Activated naive CD4-positive, alpha-beta T cell treated with anti-CD3 and anti-CD28 coated beads, Interleukin-2, amount 10 ng/mL, durations not matched to agents 7 days and 5 days (primary cell): Measurements from ENCODE around the gene PARD3.
"Not testable (repeated sequence)": the region's sequence is repeated elsewhere in the genome, so short reads cannot be mapped to it uniquely, and the experiment has no call there.

Source experiments
- CTCF ChIA-PET: fragments of 350-600 bp; sonication (Branson Sonifier 250); formaldehyde crosslinking; loops from one replicate; lab custom pipeline; 2021; ENCODE audit warnings: antibody characterized with exemption; lab: Charles Lee
- DNase-seq: peaks from one replicate; pipeline ENCODE4 v3.0.0-alpha.2; 2020
- H3K27ac Mint-ChIP-seq: one replicate; pipeline ENCODE4 v1.8.0; 2021; ENCODE audit warnings: mild to moderate bottlenecking, moderate library complexity, mixed read lengths
- H3K27me3 Mint-ChIP-seq: one replicate; pipeline ENCODE4 v1.8.0; 2021; ENCODE audit warnings: mild to moderate bottlenecking, mixed read lengths
- H3K36me3 Mint-ChIP-seq: one replicate; pipeline ENCODE4 v1.8.0; 2021; ENCODE audit warnings: mixed read lengths
- H3K4me1 Mint-ChIP-seq: one replicate; pipeline ENCODE4 v1.8.0; 2021; ENCODE audit warnings: mixed read lengths
- H3K4me3 Mint-ChIP-seq: one replicate; pipeline ENCODE4 v1.8.0; 2021; ENCODE audit warnings: mild to moderate bottlenecking, moderate library complexity, mixed read lengths
- H3K9me3 Mint-ChIP-seq: one replicate; pipeline ENCODE4 v1.8.0; 2021; ENCODE audit warnings: mixed read lengths

PARD3 gene

DNA sequence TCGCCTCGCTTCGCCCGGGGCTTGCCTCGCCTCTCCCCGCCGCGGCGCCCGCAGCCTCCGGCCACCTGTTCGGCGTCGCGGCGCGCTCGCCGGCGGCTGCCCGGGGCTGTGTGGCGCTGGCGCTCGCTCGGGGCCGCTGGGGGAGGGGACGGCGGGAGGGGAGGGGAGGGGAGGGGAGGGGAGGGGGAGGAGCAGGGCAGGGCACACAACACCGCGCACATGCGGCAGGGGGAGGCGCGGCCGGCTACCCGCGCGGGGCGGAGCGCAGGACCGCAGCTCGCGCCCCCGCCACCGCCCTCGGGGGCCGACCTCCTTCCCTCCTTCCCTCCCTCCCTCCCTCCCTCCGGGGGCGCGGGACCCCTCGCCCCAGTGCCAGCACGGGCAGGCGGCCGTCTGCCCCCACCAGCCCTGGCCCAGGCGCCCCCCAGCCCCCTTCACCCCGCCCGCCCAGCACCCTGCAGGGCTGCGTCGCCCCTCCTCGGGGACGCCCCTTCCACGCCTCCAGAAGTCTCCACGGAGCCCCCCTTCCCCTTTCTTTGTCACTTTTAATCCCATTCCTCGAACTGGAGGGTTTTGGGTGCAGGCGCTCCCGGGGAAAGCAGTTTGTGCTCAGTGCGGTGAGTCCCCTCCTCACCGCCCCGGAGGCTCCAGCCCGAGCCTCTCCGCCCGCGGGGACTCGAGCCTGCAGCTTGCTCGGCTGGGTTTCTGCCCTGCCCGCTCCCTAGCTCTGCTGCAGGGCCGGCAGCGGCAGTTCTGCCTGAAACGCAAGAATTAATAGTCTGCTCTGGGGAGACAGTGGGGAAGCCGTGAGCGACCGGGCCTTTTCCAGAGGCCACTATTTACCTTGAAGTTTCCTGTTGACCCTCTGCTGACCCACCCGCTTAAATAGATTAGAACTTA lies at the start of gene PARD3:
PARD3 (minus strand) TSS at position 112 of the 900 bp plus-strand sequence. CDS start 301 bp downstream, outside the sequence.
- no peaks in the 10 kb centered on the region for H3K36me3 Mint-ChIP-seq
- CTCF ChIA-PET: interaction anchor here (1.4 kb wide), 1 partner anchor 92 kb away, joined by 3 read pairs; no protein-coding TSS in a partner anchor
- DNase-seq: peak; percentile 36
- H3K27ac Mint-ChIP-seq: no peak within 1 kb of the TSS
- H3K27me3 Mint-ChIP-seq: peaks cover 76% of the 10 kb centered on the region
- peaks cover 15% of the 10 kb centered on the region for H3K4me1 Mint-ChIP-seq
- H3K9me3 Mint-ChIP-seq: no peaks in the 10 kb centered on the region
- H3K4me3 Mint-ChIP-seq: peak within 1 kb of the TSS; percentile 64

GRCh38 chr10:34864149-34865067 lies 49.3 kb upstream of the PARD3 start:
- peaks cover 6% of the 10 kb centered on the region for H3K27me3 Mint-ChIP-seq
- no peak overlapping the region for H3K27ac Mint-ChIP-seq
- no peak for DNase-seq
- H3K36me3 Mint-ChIP-seq: no peaks in the 10 kb centered on the region
- H3K9me3 Mint-ChIP-seq: no peaks in the 10 kb centered on the region
- CTCF ChIA-PET: no interaction called here
- H3K4me3 Mint-ChIP-seq: no peak overlapping the region
- H3K4me1 Mint-ChIP-seq: peaks cover 7% of the 10 kb centered on the region

GRCh38 chr10:34862892-34863291 lies 47.8 kb upstream of the PARD3 start:
- Mint-ChIP-seq H3K27me3 (peaks cover 6% of the 10 kb centered on the region), H3K36me3 (no peaks in the 10 kb centered on the region), H3K4me3 (no peak overlapping the region), H3K9me3 (no peaks in the 10 kb centered on the region), H3K4me1 (no peaks in the 10 kb centered on the region), H3K27ac (no peak overlapping the region)
- CTCF ChIA-PET: no interaction called here
- DNase-seq: no peak

DNA sequence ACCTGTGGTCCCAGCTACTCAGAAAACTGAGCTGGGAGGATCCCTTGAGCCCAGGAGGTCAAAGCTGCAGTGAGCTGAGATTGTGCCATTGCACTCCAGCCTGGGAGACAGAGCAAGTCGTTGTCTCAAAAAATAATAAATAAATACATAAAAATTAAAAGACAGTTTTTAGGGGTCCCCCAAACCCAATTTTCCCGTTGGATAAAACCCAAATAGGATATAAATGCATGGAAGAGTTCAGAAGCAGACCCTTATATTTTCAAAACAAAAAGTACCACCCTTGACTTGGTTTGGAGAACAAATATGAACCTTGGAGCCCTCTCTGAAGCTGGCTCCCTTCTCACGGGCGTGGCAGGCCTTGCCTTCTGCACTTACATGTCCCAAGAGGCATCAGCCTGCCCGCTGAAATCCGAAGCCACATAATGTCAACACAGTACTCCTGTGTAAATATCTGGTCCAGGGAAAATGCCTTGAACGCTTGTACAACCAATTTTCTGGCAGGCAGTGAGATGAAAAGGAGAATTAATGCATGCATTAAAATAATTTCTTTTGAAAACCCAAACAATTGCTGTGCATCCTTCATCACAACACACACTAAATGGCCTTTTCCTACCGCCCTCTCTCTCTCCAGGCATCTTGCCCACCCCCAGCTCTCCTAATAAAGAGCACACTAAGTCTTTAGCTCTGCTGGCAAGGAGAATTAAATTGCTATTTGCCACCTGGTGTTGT lies 46.4 kb upstream of the PARD3 start:
- CTCF ChIA-PET: no interaction called here
- no peaks in the 10 kb centered on the region for H3K36me3 Mint-ChIP-seq
- DNase-seq: no peak
- H3K9me3 Mint-ChIP-seq: no peaks in the 10 kb centered on the region
- H3K27ac Mint-ChIP-seq: no peak overlapping the region
- H3K27me3 Mint-ChIP-seq: peaks cover under 1% of the 10 kb centered on the region
- H3K4me3 Mint-ChIP-seq: no peak overlapping the region
- H3K4me1 Mint-ChIP-seq: no peaks in the 10 kb centered on the region

DNA sequence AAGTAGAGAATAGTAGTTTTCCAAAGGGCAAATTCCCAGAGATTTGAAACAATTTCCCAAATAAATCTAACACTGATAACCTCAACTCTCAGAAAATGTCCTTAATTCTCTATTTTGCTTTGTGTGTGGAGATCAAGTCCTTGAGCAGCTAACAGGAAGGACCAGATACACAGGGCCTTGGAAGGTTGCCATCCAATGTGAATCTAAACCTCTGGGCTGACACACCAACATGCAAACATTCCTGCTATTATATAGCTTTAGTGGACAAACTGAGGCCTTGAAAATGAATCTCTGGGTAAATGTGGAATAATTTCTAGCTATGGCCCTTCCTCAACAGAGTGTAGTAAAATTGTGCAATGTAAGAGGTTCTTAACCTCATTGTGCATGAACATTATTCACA lies 44.1 kb upstream of the PARD3 start:
- H3K27me3 Mint-ChIP-seq: no peaks in the 10 kb centered on the region
- H3K36me3 Mint-ChIP-seq: no peaks in the 10 kb centered on the region
- H3K4me3 Mint-ChIP-seq: no peak overlapping the region
- H3K9me3 Mint-ChIP-seq: no peaks in the 10 kb centered on the region
- CTCF ChIA-PET: no interaction called here
- H3K27ac Mint-ChIP-seq: no peak overlapping the region
- no peaks in the 10 kb centered on the region for H3K4me1 Mint-ChIP-seq
- DNase-seq: no peak

- H3K4me3 Mint-ChIP-seq: no peak overlapping the region
These were observed 42.9 kb upstream of the PARD3 start for GRCh38 chr10:34858003-34858402.

DNA sequence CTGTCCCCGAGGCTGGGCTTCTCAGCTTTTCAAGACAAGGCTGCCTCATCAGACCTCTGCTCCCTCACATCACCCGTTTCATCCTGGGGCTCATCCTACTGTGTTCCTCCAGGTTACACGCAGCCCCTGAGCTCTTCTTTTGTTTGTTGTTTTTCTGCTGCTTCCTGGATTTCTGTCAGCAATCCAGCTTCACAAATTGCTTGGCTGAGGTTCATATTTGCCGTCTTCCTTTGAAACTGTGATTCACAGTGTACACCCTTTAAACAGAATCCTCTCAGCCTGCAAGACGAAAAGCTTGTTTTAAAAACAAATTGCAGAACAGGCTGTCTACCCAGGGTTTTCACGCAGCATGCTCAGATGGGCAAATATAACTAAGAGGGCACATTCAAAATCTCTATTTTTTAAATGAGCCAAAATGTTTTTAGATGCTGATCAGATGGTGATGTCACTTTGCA lies 39.1 kb upstream of the PARD3 start:
- H3K36me3 Mint-ChIP-seq: no peaks in the 10 kb centered on the region
- H3K4me1 Mint-ChIP-seq: no peaks in the 10 kb centered on the region
- CTCF ChIA-PET: no interaction called here
- peaks cover 3% of the 10 kb centered on the region for H3K27me3 Mint-ChIP-seq
- no peak for DNase-seq
- H3K9me3 Mint-ChIP-seq: no peaks in the 10 kb centered on the region
- no peak overlapping the region for H3K4me3 Mint-ChIP-seq
- no peak overlapping the region for H3K27ac Mint-ChIP-seq

More at GRCh38 chr10:34858003-34858402, 42.9 kb upstream of the PARD3 start:
- H3K9me3 Mint-ChIP-seq: no peaks in the 10 kb centered on the region
- CTCF ChIA-PET: no interaction called here
- no peaks in the 10 kb centered on the region for H3K36me3 Mint-ChIP-seq
- no peak for DNase-seq
- H3K27me3 Mint-ChIP-seq: no peaks in the 10 kb centered on the region
- H3K4me1 Mint-ChIP-seq: no peaks in the 10 kb centered on the region
- H3K27ac Mint-ChIP-seq: no peak overlapping the region

DNA sequence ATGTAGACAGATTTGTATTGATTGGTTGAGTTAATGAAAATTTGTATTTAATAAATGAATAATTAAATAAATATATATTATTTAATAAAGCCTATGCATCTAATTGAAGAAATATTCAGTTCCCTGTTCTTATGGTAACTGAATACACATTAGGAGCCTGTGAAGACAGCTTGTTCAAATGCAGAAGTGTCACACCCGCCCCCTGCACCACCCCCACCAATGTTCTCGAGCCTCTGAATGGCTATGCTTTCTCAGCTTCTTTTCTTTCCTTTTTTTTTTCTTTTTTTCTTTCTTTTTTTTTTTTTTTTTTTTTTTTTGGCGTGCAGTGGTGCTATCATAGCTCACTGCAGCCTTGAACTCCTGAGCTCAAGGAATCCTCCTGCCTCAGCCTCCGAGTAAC lies 38.3 kb upstream of the PARD3 start:
- H3K36me3 Mint-ChIP-seq: no peaks in the 10 kb centered on the region
- CTCF ChIA-PET: interaction anchor here (0.8 kb wide), 1 partner anchor 9 kb away, joined by 3 read pairs; no protein-coding TSS in a partner anchor
- no peak for DNase-seq
- no peak overlapping the region for H3K4me3 Mint-ChIP-seq
- no peaks in the 10 kb centered on the region for H3K9me3 Mint-ChIP-seq
- H3K4me1 Mint-ChIP-seq: no peaks in the 10 kb centered on the region
- H3K27me3 Mint-ChIP-seq: peaks cover 3% of the 10 kb centered on the region
- H3K27ac Mint-ChIP-seq: no peak overlapping the region

DNA sequence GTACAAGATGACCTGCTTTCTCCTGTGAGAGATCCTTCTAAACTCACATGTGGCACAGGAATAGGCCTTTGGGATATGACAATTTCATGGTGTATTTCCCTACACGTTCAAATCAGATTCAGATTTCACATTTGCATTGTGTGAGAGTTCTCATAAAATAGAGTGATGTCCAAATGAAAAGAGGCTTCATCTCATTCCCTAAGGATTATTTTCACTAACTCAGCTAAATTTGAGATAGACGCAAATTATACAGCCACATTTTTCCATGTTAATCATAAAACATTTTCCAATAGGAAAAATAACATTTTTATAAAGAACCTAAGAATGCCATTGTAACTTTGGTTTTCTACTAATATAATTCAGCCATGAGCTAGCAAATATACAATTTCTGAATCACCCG lies 35.5 kb upstream of the PARD3 start:
- no peak overlapping the region for H3K4me3 Mint-ChIP-seq
- no peak for DNase-seq

GRCh38 chr10:34850036-34850435 lies 34.9 kb upstream of the PARD3 start:
- Mint-ChIP-seq H3K9me3 (no peaks in the 10 kb centered on the region), H3K27ac (no peak overlapping the region), H3K4me1 (no peaks in the 10 kb centered on the region), H3K4me3 (no peak overlapping the region), H3K27me3 (peaks cover 3% of the 10 kb centered on the region), H3K36me3 (no peaks in the 10 kb centered on the region)
- DNase-seq: no peak
- CTCF ChIA-PET: no interaction called here

More for the DNA sequence above, 35.5 kb upstream of the PARD3 start:
- Mint-ChIP-seq H3K27me3 (peaks cover 3% of the 10 kb centered on the region), H3K27ac (no peak overlapping the region), H3K9me3 (no peaks in the 10 kb centered on the region), H3K4me1 (no peaks in the 10 kb centered on the region), H3K36me3 (no peaks in the 10 kb centered on the region)
- CTCF ChIA-PET: no interaction called here

DNA sequence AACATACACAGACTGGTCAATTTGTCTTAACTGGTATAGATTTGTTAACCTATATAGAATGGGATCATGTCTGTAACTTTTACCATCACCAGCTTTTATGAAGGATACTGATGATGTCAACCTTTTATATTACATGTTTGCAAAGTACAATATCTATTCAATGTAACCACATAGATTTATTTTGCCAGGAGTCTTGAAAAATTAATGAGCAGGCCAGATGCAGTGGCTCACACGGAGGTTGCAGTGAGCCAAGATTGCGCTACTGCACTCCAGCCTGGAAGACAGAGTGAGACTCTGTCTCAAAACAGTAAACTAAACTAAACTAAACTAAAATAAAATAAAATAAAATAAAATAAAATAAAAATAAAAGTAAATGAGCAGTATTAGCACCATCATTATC lies 30.0 kb upstream of the PARD3 start:
- Mint-ChIP-seq H3K9me3 (no peaks in the 10 kb centered on the region), H3K4me1 (no peaks in the 10 kb centered on the region), H3K4me3 (no peak overlapping the region), H3K27me3 (peaks cover 11% of the 10 kb centered on the region), H3K36me3 (no peaks in the 10 kb centered on the region), H3K27ac (no peak overlapping the region)
- no peak for DNase-seq
- CTCF ChIA-PET: interaction anchor here (0.7 kb wide), 1 partner anchor 86 kb away, joined by 3 read pairs; no protein-coding TSS in a partner anchor

DNA sequence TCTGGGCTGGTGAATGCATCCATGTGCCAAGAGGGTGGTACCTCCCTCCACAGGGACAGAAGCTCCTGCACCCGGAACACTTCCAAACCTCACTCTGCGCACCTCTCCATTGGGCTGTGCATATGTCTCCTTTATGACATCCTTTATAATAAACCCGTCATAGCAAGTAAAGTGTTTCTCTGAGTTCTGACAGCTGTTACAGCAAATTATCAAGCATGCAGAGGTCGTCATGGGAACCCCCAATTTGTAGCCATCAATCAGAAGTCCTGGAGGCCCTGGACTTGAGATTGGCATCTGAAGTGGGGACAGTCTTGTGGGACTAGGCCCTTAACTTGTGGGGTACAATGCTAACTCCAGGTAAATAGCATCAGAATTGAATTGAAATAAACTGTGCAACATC lies 29.4 kb upstream of the PARD3 start:
- no peak overlapping the region for H3K4me3 Mint-ChIP-seq
- CTCF ChIA-PET: interaction anchor here (0.7 kb wide), 1 partner anchor 9 kb away, joined by 3 read pairs; no protein-coding TSS in a partner anchor
- no peak overlapping the region for H3K27ac Mint-ChIP-seq

DNA sequence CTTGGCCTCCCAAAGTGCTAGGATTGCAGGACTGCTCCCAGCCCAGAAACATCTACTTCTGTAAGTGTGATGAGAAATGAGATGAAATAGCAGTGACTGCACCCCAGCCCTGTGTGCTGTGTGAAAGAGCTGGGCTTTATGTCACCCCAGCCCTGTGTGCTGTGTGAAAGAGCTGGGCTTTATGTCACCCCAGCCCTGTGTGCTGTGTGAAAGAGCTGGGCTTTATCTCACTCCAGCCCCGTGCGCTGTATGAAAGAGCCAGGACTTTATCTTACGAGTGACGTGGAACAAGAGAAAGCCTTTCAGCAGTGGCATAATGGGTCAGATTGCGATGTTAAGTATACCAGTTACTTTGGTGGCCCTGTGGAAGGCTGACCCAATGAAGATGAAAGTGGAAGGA lies 28.4 kb upstream of the PARD3 start:
- DNase-seq, H3K27me3 Mint-ChIP-seq, H3K9me3 Mint-ChIP-seq, H3K27ac Mint-ChIP-seq, H3K4me1 Mint-ChIP-seq, H3K36me3 Mint-ChIP-seq, H3K4me3 Mint-ChIP-seq: not testable (repeated sequence)
- CTCF ChIA-PET: interaction anchor here (0.7 kb wide), 1 partner anchor 10 kb away, joined by 3 read pairs; no protein-coding TSS in a partner anchor

More for the DNA sequence above, 29.4 kb upstream of the PARD3 start:
- DNase-seq: no peak
- Mint-ChIP-seq H3K4me1 (no peaks in the 10 kb centered on the region), H3K27me3 (peaks cover 8% of the 10 kb centered on the region), H3K9me3 (no peaks in the 10 kb centered on the region), H3K36me3 (no peaks in the 10 kb centered on the region)
